ENCODE results near the gene SEBOX. TPM values are rescaled to one million over a fixed set of nuclear protein-coding genes. Genes with fewer than 3 reads are reported as not detected.

The SEBOX gene
- polyA plus RNA-seq, 4 donors: not detected

GRCh38 chr17:28394337-28395116 lies 29.5 kb upstream of the SEBOX start:
- no peak for DNase-seq (ENCODE audit: low read depth in 4 of 4, low spot score in 3 of 4)

GRCh38 chr17:28392491-28392890 lies 27.5 kb upstream of the SEBOX start:
- DNase-seq (ENCODE audit: low read depth in 4 of 4, low spot score in 3 of 4): no peak

GRCh38 chr17:28391401-28391800 lies 26.4 kb upstream of the SEBOX start:
- DNase-seq (ENCODE audit: low read depth in 4 of 4, low spot score in 3 of 4): no peak

GRCh38 chr17:28390984-28391383 lies 26.0 kb upstream of the SEBOX start:
- no peak for DNase-seq (ENCODE audit: low read depth in 4 of 4, low spot score in 3 of 4)

- no peak for DNase-seq (ENCODE audit: low read depth in 4 of 4, low spot score in 3 of 4)
Measured at GRCh38 chr17:28390563-28390962, 25.6 kb upstream of the SEBOX start.

GRCh38 chr17:28390141-28390540 lies 25.1 kb upstream of the SEBOX start:
- DNase-seq (ENCODE audit: low read depth in 4 of 4, low spot score in 3 of 4): no peak

GRCh38 chr17:28388106-28388505 lies 23.1 kb upstream of the SEBOX start:
- DNase-seq (ENCODE audit: low read depth in 4 of 4, low spot score in 3 of 4): no peak

- no peak for DNase-seq (ENCODE audit: low read depth in 4 of 4, low spot score in 3 of 4)
Measured at GRCh38 chr17:28386391-28386790, 21.4 kb upstream of the SEBOX start.

- no peak for DNase-seq (ENCODE audit: low read depth in 4 of 4, low spot score in 3 of 4)
Measured at GRCh38 chr17:28385406-28385805, 20.4 kb upstream of the SEBOX start.

- DNase-seq (ENCODE audit: low read depth in 4 of 4, low spot score in 3 of 4): no peak
Measured at GRCh38 chr17:28385037-28385400, 20.0 kb upstream of the SEBOX start.

- no peak for DNase-seq (ENCODE audit: low read depth in 4 of 4, low spot score in 3 of 4)
Measured at GRCh38 chr17:28384281-28385036, 19.5 kb upstream of the SEBOX start.

- DNase-seq (ENCODE audit: low read depth in 4 of 4, low spot score in 3 of 4): no peak
Measured at GRCh38 chr17:28381141-28381825, 16.3 kb upstream of the SEBOX start.

GRCh38 chr17:28379814-28380801 lies 15.1 kb upstream of the SEBOX start:
- no peak for DNase-seq (ENCODE audit: low read depth in 4 of 4, low spot score in 3 of 4)

- DNase-seq (ENCODE audit: low read depth in 4 of 4, low spot score in 3 of 4): no peak
Measured at GRCh38 chr17:28372945-28373274, 7.9 kb upstream of the SEBOX start.

- DNase-seq (ENCODE audit: low read depth in 4 of 4, low spot score in 3 of 4): no peak
Measured at GRCh38 chr17:28372203-28372944, 7.4 kb upstream of the SEBOX start.

GRCh38 chr17:28371245-28372202 lies 6.5 kb upstream of the SEBOX start, which contains the start of gene SARM1:
TSS of gene SARM1 (plus strand) at chr17:28371694. CDS start at chr17:28372033, 339 bp downstream.
- peak in 3 of 4 donors; percentile 81 to 85 (median 82) for DNase-seq (ENCODE audit: low read depth in 4 of 4, low spot score in 3 of 4)

GRCh38 chr17:28370744-28371103 lies 5.7 kb upstream of the SEBOX start:
- no peak for DNase-seq (ENCODE audit: low read depth in 4 of 4, low spot score in 3 of 4)

- DNase-seq (ENCODE audit: low read depth in 4 of 4, low spot score in 3 of 4): no peak
Measured at GRCh38 chr17:28370035-28370743, 5.2 kb upstream of the SEBOX start, which contains the start of gene VTN. TSS of gene VTN (minus strand) at chr17:28370307. CDS start at chr17:28370203, 104 bp downstream.
